Measurements from ENCODE around the gene KIF6.

Gene KIF6

DNA sequence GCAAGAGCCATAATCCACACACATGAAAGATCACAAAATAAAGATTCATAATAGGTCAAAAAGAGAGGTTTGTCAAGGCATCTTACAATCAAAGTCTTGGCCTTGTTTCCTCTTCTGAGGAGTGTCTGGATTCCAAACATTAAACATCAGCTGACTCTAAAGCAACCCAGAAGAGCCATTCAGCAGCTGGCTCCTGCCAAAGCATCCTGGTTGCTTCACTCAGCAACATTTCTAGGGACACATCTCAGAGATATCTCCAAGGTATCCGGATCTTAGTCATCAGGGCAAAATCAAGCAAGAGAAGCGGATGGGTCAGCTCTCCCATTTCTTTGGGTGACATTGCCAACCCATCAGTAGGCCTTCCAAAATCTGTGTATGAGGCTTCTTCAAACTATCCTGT is 139.6 kb downstream of the KIF6 start:
- DNase-seq: no peak

DNA sequence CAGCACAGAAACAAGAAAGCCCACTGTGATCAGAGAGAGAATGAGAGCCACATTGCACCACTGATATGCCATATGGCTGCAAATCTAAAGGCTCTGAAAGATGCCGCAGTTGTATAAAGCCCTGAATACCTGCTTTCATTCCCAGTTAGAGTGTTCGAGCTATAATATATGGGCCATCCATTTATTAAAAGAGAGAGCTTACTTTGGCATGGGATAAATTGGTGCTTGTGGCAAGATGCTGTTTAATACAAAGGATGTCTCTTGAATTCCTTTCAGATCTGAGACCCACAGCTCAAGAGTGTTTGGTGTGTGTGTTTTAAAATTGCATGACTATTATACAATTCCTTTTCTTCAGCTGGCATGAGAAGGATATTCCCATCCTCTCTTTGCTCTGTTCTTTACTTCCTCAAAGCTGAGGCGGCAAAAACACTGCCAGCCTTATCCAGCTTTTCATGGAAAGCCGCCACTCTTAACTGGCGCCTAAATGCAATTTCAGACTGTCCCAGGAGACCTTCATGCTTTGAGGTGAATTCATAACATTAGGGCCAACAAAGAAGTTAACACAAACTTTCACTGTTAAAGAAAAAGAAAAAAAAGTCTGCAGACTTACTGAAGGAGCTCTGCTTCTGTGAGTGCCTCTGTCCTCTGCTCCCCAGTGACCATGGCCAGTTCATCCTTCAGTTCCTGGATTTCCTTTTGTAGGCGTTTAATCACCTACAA is 147.6 kb downstream of the KIF6 start:
- no peak for DNase-seq

DNA sequence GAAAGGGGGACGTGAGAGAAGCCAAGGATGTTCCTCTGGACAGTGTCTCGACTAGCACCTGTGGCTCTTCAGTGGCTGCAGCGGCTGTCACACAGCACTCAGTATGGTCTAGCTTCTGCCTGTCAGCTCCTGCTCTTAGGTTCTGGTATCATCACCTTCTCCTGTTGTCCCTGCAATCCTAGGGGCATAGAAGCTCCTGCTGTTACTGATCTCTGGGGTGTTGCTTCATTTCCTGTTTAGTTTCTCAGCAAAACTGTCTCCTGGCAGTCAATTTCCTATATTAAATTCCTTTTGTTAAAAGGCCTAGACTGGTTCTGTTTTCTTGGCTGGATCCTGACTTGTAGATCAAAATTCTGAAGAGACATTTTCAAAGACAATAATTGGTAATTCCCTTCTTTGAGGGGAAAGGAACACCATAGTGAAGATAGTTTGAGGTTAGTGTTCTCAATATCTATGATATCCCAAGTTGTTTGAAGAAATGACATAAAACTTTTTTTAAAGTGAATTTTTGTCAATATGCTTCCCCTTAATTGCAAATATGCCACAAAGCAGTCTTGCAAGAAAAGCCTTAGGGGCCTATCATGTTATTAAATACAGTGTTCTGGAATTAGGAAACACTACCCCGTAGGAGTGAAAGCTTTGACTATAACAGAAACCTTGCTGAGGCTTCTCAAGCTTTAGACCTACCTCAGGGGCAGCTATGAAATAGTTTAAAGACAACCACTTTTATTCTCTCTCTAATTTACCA is 148.5 kb downstream of the KIF6 start:
- no peak for DNase-seq

DNA sequence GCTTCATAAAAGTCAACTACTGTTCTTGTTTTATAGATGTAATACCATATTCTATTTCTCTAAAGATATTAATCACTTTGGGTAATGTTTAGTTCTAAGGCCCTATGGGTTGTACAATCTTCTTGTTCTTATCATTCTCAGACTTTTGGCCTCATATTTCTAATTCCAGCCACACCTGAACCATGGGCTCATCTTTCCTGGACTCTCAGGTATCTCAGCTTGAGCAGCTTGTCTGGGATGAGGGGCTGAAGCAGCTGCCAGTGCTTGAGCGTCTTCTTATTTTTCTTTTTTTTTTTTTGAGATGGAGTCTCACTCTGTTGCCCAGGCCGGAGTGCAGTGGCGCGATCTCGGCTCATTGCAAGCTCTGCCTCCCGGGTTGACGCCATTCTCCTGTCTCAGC is 150.2 kb downstream of the KIF6 start:
- DNase-seq: no peak

DNA sequence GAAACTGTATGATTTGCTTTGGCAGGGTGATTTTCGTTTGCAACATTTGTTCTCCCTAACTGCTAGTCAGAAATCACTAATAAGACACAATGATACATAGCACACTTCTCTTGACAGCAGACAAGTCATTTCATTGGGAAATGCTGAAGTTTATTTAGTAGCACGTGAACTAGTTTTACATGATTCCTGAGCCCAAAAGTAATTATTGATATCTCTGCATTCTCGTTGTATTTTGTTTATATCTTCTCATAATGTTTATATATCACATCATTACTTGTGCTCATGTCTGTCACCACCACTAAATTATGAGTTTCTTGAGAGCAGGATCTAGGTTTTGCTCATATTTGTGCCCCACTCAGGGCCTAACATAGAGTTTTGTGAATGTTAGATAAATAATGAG is 151.7 kb downstream of the KIF6 start:
- DNase-seq: no peak

GRCh38 chr6:39572661-39573340 is 152.4 kb downstream of the KIF6 start:
- no peak for DNase-seq

DNA sequence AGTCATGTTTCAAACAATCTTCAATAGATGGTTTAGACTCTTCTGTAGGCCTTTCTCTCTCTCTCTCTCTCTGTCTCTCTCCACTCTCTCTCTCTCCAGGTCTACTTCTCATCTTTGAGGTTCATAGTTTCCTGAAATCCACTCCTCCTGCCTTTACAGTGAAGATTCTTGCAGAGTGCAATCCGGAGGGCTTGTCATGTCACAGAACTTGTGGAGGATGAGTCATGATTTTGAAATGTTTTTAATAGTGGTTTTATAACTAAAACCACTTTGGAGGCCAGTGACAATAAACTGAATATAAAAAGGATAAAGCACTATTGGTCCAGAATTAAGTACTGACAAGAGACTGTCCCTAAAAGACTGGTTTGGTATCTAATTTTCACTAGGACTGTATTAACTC is 156.3 kb downstream of the KIF6 start:
- DNase-seq: no peak

DNA sequence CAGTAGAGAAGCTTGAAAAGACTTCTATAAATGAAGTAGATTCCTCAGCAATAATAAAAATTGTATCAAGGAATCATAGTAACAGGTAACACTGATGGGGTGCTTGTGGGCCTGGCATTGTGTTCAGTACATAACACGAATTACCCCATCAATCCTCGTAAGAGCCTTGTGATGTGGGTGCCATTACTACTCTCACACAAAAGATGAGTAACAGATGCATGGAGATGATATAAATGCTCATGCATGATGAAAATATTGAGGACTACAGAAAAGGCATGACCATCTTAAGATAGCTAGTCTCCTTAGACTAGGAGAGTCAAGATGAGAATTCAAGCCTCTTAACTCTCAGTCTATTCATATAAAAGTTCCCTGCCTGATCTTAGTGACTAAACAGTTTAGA is 158.1 kb downstream of the KIF6 start:
- no peak for DNase-seq

DNA sequence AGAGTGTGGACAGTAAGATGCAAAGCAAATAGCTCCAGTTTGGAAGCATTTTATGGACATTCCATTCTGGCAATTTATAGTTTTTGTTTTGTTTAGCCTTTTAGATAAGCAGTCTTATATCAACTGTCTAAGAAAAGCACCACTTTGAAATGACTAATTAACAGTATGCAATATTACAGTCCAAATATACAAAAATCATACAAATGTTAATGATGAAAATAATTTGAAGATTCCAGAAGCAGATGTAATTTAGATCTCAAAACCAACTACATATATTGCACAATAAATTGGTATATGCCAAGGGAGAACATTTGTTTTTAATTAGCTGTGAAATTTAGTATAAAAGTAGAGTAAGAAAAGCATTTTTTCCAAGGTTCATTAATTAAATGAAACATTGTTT is 158.8 kb downstream of the KIF6 start:
- no peak for DNase-seq

- no peak for DNase-seq
Observed at GRCh38 chr6:39565956-39566355, 159.3 kb downstream of the KIF6 start.

GRCh38 chr6:39563566-39564311 is 161.5 kb downstream of the KIF6 start:
- DNase-seq: no peak

DNA sequence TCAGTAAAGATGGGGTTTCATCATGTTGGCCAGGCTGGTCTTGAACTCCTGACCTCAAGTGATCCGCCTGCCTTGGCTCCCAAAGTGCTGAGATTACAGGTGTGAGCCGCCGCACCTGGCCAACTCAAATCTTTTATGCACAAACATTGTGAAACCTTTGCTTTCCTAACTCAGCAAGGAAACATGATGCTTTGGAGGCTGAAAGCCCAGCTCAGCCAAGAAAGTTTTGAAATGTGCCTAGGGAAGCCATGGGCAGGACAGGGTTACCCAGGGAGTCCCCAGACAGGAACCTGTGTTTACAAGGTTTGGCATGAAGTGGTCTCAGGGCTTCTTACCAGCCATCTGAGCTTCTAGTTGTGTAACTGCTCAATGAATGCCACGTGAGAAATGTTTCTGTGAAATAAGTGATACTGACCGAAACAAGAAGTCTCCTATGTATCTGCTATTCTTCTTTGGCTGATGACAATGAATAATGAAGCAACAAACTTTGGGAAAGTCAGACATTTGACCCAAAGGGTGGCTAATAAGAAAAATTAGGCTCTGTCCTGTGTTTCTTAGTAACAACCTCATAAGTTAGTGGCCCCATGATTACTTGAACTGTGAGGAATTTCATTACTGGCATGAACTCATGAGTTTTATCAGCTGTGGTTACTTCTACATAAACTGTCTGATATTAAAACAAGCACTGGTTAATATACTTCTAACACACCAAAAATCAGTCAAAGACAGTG is 163.5 kb downstream of the KIF6 start:
- no peak for DNase-seq

DNA sequence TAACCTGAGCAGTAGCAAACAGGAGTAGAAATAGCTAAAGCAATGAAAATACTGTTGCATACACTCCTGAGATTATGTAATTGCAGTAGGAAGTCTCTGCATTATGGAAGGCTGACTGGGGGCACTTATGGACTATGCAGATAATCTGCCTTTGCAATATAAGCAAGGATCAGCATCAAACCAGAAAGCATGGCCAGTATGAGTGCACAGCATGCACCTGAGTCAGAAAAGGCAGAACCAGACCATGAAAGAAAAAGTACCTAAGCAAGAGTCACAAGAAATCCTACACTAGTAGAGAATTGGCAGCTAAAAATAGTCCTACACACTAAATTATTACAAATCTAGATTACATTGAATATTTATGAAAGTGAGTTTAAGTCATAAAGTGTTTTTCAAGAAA is 164.3 kb downstream of the KIF6 start:
- DNase-seq: no peak

GRCh38 chr6:39558591-39559190 is 166.5 kb downstream of the KIF6 start:
- no peak for DNase-seq

- DNase-seq: peak; percentile 12
Observed at GRCh38 chr6:39558079-39558478, 167.1 kb downstream of the KIF6 start.

- DNase-seq: no peak
Observed at GRCh38 chr6:39555136-39555535, 170.1 kb downstream of the KIF6 start.

- no peak for DNase-seq
Observed at GRCh38 chr6:39553860-39554802, 171.1 kb downstream of the KIF6 start.

DNA sequence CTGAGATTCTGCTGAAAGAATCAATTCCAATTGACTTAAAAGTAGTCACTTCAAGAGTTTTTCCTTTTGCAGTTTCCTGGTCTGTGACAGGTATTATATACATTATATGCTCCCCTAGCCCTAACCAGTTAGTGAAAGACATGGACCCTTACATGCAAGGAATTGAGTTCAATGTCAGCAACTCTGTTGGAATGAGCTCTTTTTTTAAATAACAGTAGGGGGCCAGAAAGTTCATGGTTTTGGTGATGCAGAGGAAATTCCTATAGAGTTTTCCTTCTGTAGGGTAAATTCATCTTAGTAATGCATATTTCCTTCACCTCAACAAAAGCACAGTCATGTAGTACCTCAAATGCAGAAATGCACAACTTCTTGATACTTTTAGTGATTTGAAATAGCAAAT is 172.2 kb downstream of the KIF6 start:
- no peak for DNase-seq

GRCh38 chr6:39550191-39550590 is 175.0 kb downstream of the KIF6 start:
- DNase-seq: no peak

DNA sequence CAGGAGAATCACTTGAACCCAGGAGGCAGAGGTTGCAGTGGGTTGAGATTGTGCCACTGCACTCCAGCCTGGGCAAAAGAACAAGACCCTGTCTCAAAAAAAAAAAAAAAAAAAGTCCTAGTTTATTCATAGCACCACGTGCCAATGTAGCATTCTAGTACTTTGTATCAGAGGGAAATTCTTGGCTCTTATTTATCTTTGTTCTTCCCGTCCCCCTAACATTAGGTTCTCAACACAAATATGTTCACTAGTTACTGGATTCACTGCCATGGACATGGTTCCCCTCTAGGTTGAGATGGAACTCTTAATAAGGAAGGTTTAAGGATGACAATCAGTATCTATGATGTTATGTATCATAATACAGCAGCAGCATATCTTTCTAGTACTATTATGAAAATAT is 178.5 kb downstream of the KIF6 start:
- DNase-seq: no peak

- no peak for DNase-seq
Observed at GRCh38 chr6:39543950-39544349, 181.3 kb downstream of the KIF6 start.
